ENCODE measurements around the gene IBA57. TPM values are rescaled to one million over a fixed set of nuclear protein-coding genes. Genes with fewer than 3 reads are reported as not detected.

IBA57 gene
- polyA plus RNA-seq, 1 of the 3 experiments (the other 2 are of a cell fraction): 1.8 TPM

- no peak overlapping the region for H3K27ac ChIP-seq (ENCODE audit: low read depth in 2 of 2, low read length in 1 of 2)
- no peaks in the 10 kb centered on the region for H3K9me3 ChIP-seq
- CTCF ChIA-PET: interaction anchor here (0.9 to 5.2 kb wide), 9 partner anchors 11 to 385 kb away, joined by 3 to 38 read pairs (median 5); partner anchors contain the start of genes IBA57 and MRPL55
- POLR2A ChIA-PET: no interaction called here
- H2AFZ ChIP-seq (ENCODE audit: low read depth): no peak overlapping the region
- WGBS (ENCODE audit: low lambda C conversion rate): 58% methylated on average over 2 of the region's 2 CpGs
- H3K4me3 ChIP-seq (ENCODE audit: low read depth in 2 of 2, low read length in 1 of 2): no peak overlapping the region
- no peaks in the 10 kb centered on the region for H3K79me2 ChIP-seq (ENCODE audit: insufficient read depth)
- H3K36me3 ChIP-seq (replicated peaks in 1 of 2; ENCODE audit: control insufficient read depth in 1 of 2, insufficient read depth in 2 of 2, low read length in 1 of 2): no peaks in the 10 kb centered on the region
- DNase-seq: no peak
- no peaks in the 10 kb centered on the region for H3F3A ChIP-seq (replicated peaks; ENCODE audit: insufficient read depth)
- no peaks in the 10 kb centered on the region for H4K20me1 ChIP-seq (ENCODE audit: insufficient read depth)
- H3K4me1 ChIP-seq (ENCODE audit: control insufficient read depth in 1 of 2, insufficient read depth in 2 of 2, low read depth in 1 of 2, low read length in 1 of 2): no peaks in the 10 kb centered on the region
- H3K9ac ChIP-seq: no peak overlapping the region
- H3K9me2 ChIP-seq: no peaks in the 10 kb centered on the region
- peaks cover 28% of the 10 kb centered on the region; the same call in 1 of the 2 replicates for H3K27me3 ChIP-seq (ENCODE audit: insufficient read depth)
- H3K4me2 ChIP-seq: no peak overlapping the region
- TF ChIP-seq TEAD4 (IDR thresholded peaks at IDR 0.05; ENCODE audit: borderline replicate concordance, insufficient read depth) (no peak), RCOR1 (IDR thresholded peaks at IDR 0.05; ENCODE audit: low read length) (no peak), TAF1 (IDR thresholded peaks at IDR 0.05; ENCODE audit: borderline replicate concordance, low read depth, low read length) (no peak), RXRA (IDR thresholded peaks at IDR 0.05; ENCODE audit: borderline replicate concordance, low read depth) (no peak), RFX5 (IDR thresholded peaks at IDR 0.05; ENCODE audit: low read length) (no peak), ZBTB33 (IDR thresholded peaks at IDR 0.05; ENCODE audit: borderline replicate concordance, low read depth) (no peak), YY1 (IDR thresholded peaks at IDR 0.05; ENCODE audit: low read depth) (no peak)
Observed at GRCh38 chr1:228131766-228132165, 33.8 kb upstream of the IBA57 start.

- no peak overlapping the region for H3K9ac ChIP-seq
- no peaks in the 10 kb centered on the region for H3K9me3 ChIP-seq
- H3K4me2 ChIP-seq: no peak overlapping the region
- no peak overlapping the region for H3K4me3 ChIP-seq (ENCODE audit: low read depth in 2 of 2, low read length in 1 of 2)
- WGBS (ENCODE audit: low lambda C conversion rate): 45% methylated on average over 12 of the region's 12 CpGs
- ChIA-PET CTCF (interaction anchor here (0.9 to 1.9 kb wide), 2 partner anchors 24 to 32 kb away, joined by 3 to 6 read pairs; partner anchors contain the start of gene IBA57), POLR2A (no interaction called here)
- no peaks in the 10 kb centered on the region for H4K20me1 ChIP-seq (ENCODE audit: insufficient read depth)
- H3K27me3 ChIP-seq (ENCODE audit: insufficient read depth): peaks cover 38% of the 10 kb centered on the region; the same call in 1 of the 2 replicates
- no peaks in the 10 kb centered on the region for H3K79me2 ChIP-seq (ENCODE audit: insufficient read depth)
- no peak for DNase-seq
- no peaks in the 10 kb centered on the region for H3F3A ChIP-seq (replicated peaks; ENCODE audit: insufficient read depth)
- H3K36me3 ChIP-seq (replicated peaks in 1 of 2; ENCODE audit: control insufficient read depth in 1 of 2, insufficient read depth in 2 of 2, low read length in 1 of 2): no peaks in the 10 kb centered on the region
- no peak overlapping the region for H3K27ac ChIP-seq (ENCODE audit: low read depth in 2 of 2, low read length in 1 of 2)
- TF ChIP-seq TCF12 (IDR thresholded peaks at IDR 0.05) (no peak), NFIC (IDR thresholded peaks at IDR 0.05; ENCODE audit: borderline replicate concordance) (no peak), RXRA (IDR thresholded peaks at IDR 0.05; ENCODE audit: borderline replicate concordance, low read depth) (no peak), MAX (IDR thresholded peaks at IDR 0.05; ENCODE audit: low read depth) (no peak), CTCF (IDR thresholded peaks at IDR 0.05) (no peak), USF2 (IDR thresholded peaks at IDR 0.05; ENCODE audit: borderline replicate concordance, low read depth, low read length) (no peak), SMC3 (IDR thresholded peaks at IDR 0.05; ENCODE audit: low read depth, low read length) (no peak), ELF1 (IDR thresholded peaks at IDR 0.05) (no peak), POLR2AphosphoS5 (IDR thresholded peaks at IDR 0.05; ENCODE audit: low read depth, low read length) (no peak), GABPA (IDR thresholded peaks at IDR 0.05; ENCODE audit: low read depth) (no peak), RAD21 (IDR thresholded peaks at IDR 0.05; ENCODE audit: low read length) (no peak), JUND (IDR thresholded peaks at IDR 0.05) (no peak), RFX5 (IDR thresholded peaks at IDR 0.05; ENCODE audit: low read length) (no peak), IRF3 (IDR thresholded peaks at IDR 0.05; ENCODE audit: low read depth, low read length) (no peak), USF1 (IDR thresholded peaks at IDR 0.05; ENCODE audit: borderline replicate concordance, low read depth) (no peak), FOSL2 (IDR thresholded peaks at IDR 0.05; ENCODE audit: borderline replicate concordance, low read depth) (no peak), NRF1 (IDR thresholded peaks at IDR 0.05; ENCODE audit: low read depth, low read length) (no peak), SIN3A (IDR thresholded peaks at IDR 0.05; ENCODE audit: borderline replicate concordance, low read depth, low read length) (no peak)
- no peaks in the 10 kb centered on the region; a peak in 1 of 4 replicates for H3K4me1 ChIP-seq (ENCODE audit: control insufficient read depth in 1 of 2, insufficient read depth in 2 of 2, low read depth in 1 of 2, low read length in 1 of 2)
- no peaks in the 10 kb centered on the region for H3K9me2 ChIP-seq
- H2AFZ ChIP-seq (ENCODE audit: low read depth): no peak overlapping the region
Observed at GRCh38 chr1:228134591-228134990, 31.0 kb upstream of the IBA57 start.
